Activated gamma-delta T cell (primary cell): ENCODE results near the gene UNC45A.
A peak's percentile ranks its signal among the peaks of the same experiment; 100 is the strongest.
"Not testable (repeated sequence)": the region's sequence is repeated elsewhere in the genome, so short reads cannot be mapped to it uniquely, and the experiment has no call there.

Experiments
- DNase-seq: peaks from one replicate; lab custom pipeline; 2025; lab: John Stamatoyannopoulos, UW

The UNC45A gene

DNA sequence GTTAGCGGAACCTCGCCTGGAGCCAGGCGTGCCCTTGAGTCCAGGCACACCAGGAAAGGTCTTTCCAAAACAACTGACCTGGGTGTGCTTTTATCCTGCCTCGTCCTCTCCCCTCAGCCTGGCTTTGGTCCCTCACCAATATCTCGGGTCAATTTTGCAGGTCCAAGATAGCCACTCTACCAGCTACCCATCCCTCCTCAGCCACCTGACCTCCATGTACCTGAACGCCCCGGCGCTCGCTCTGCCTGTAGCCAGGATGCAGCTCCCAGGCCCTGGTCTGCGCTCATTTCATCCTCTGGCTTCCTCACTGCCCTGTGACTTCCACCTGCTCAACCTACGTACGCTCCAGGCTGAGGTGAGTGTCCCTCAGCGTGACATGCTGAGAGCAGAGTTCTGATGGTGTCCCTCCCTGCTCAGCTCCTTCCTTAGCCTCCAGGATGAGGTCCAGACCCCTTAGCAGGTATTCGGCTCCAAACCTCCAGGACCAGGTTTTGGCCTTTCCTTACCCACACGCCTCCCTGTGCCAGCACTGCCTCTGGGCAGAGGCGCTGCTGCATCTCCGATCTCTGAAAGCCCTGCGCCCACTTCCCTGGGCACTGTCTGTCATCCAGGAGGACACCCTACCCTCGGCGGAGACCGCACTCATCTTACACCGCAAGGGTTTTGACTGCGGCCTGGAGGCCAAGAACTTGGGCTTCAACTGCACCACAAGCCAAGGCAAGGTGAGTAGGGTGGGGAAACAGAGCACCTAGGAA, 16.9 kb upstream of the UNC45A start:
- DNase-seq = no peak

DNA sequence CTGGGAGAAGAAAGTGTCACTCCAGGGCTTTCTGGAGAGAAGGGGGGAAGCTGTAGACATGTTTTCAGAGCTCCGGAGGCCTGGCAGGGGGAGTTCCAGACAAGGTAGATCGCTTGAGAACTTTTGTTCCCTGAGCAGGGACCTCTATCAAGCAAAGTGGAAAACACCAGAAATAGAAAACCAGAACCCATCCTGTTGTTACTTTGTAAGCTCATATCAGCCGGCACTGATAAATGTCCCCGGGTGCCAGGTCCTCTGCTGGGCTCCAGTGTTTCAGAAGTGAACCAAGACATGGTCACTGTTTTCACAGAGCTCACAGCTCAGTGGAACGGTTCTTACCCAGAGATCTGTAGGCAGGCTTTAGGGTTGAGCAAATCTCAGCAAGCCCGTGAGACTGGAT, 16.2 kb upstream of the UNC45A start:
- no peak for DNase-seq

DNA sequence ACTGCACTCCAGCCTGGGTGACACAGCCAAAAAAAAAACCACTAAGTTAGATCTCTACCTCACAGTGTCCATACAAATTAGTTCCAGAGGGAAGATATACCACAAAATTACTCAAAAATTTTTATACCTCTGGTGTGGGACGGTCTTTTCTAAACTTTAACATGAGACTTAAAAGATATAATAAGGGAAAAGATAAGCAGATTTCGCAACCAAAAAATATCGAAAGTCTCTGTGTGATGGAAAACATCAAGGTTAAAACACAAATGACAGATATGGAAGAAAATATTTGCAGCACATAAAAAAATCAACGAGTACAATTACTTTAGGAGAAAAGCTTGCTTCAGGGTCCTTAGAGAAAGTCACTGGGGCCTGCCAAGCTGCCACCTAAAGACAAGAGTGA, 13.2 kb upstream of the UNC45A start:
- DNase-seq = no peak

DNA sequence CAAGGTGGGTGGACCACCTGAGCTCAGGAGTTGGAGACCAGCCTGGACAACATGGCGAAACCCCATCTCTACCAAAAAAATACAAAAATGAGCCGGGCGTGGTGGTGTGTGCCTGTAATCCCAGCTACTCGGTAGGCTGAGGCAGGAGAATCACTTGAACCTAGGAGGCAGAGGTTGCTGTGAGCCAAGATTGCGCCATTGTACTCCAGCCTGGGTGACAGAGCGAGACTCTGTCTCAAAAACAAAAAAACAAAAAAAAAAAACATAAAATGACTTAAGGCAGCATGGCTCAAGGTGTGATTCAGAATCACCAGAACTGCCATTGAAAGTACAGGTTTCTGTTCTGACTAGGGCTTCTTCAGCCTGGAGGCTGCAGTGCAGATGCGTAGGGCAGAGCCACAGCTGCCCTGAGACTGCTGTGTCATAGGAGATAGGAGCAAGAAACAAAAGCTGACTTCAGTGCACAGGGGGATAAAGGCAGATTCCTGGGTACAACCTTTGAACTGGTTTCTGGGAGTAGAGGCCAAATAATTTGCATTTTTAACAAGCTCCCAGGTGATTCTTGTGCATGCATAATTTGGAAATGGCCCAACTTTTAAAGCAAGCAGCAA, 12.3 kb upstream of the UNC45A start:
- not testable (repeated sequence) for DNase-seq

DNA sequence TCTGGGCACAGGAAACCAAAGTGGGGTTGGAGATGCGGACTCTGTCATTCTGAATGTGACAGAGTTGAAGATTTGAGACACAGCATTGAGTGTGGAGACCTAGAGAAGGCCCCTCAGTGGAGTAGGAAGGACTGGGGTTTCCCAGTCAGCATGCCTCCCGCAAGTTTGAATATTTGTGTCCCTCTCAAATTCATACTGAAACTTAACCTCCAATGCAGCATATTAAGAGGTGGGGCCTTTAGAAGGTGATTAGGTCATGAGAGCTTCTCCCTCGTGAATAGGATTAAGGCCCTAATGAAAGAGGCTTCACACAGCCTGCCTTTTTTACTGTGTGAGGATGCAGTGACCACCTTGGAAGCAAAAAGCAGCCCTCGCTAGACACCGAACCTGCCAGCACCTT, 10.7 kb upstream of the UNC45A start:
- DNase-seq = no peak

DNA sequence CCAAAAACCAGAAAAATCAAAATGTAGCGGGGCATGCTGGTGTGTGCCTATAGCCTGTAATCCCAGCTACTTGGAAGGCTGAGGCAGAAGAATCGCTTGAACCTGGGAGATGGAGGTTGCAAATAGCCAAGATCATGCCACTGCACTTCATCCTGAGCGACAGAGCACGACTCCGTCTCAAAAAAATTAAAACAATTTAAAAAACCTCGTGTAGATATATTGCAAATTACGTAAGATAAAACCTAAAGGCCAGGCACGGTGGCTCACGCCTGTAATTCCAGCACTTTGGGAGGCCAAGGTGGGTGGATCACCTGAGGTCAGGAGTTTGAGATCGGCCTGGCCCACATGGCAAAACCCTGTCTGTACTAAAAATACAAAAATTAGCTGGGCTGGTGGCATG, 8.3 kb upstream of the UNC45A start:
- DNase-seq = not testable (repeated sequence)

DNA sequence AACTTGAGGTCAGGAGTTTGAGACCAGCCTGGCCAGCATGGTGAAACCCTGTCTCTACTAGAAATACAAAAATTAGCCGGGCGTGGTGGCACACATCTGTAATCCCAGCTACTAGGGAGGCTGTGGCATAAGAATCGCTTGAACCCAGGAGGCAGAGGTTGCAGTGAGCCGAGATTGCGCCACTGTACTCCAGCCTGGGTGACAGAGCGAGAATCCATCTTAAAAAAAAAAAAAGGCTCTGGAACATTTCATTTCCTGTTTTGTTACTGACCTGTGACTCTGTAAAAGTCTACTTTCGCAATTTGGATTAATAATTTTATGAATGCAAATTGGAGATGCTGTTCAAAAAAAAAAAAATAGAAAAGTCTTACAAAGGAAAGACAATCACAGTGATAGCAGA, 7.0 kb upstream of the UNC45A start:
- DNase-seq = not testable (repeated sequence)

DNA sequence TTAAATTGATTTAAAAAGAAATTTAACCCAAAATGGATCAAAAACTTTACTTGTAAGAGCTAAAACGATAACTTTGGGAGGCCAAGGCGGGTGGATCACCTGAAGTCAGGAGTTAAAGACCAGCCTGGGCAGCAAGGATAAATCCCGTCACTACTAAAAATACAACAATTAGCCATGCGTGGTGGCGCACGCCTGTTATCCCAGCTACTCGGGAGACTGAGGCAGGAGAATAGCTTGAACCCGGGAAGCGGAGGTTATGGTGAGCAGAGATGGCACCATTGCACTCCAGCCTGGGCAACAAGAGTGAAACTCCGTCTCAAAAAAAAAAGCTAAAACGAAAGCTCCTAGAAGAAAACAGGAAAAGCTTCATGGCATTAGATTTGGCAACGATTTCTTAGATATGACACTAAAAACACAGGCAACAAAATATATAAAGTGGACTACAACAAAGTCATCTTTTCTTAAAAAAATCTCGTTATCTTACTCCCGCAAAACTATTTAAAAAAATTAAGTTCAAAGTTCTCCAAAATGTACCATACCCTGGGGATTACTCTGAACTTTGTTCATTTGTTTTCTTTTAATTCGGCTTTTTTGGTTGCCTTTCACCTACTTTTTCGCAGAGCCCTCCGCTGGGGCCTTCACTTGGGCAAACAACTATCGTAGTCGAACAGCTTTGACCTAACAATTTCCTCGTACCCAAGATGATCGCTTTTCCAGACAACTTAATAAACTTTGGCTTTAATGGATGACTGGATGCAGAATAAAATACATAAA, 5.7 kb upstream of the UNC45A start:
- no peak for DNase-seq

DNA sequence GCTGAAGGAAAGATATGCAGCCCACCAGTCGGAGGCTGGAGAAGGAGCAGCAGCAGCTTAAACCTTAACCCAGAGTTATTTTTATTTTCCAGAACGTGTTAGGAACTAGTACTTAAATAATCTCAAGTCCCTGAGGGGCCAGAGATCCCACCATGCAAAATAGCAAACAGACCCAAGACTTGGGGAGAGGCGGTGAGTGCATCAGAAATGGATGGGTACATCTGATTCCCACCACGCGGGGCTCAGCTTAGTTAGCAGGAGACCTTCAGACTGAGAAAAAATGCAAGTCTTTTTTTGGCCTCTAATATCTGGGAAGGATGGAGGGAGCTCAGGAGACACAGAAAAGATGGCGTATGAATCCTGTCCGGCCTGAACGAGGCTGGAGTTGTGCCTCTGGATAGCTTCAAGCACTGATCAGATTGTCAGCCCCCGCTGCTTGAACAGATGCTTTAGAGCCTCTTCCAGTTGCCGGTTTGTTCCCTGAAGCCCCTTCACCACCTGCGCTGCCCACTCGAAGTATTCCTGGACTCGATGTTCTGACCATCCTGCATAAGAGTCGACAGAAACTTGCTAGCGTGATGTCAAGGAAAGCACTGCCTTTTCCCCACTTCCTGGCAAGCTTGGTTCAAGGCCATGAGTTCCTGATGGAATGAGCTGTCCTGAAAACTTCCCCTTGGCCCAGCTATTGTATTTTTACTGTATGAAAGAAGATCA, 4.1 kb upstream of the UNC45A start:
- no peak for DNase-seq

DNA sequence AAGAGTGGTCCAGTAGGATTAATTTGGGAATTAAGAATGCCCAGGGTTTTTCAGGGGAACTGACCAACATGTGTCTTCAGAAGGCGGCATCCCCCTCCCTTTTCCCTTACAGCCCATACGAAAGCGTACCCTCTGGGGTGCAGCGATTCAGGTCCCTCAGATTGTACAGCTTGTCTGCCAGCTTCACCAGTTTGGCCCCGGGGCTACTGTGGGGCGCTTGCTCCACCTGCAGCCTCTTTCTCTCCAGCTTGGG, 3.6 kb upstream of the UNC45A start:
- no peak for DNase-seq

DNA sequence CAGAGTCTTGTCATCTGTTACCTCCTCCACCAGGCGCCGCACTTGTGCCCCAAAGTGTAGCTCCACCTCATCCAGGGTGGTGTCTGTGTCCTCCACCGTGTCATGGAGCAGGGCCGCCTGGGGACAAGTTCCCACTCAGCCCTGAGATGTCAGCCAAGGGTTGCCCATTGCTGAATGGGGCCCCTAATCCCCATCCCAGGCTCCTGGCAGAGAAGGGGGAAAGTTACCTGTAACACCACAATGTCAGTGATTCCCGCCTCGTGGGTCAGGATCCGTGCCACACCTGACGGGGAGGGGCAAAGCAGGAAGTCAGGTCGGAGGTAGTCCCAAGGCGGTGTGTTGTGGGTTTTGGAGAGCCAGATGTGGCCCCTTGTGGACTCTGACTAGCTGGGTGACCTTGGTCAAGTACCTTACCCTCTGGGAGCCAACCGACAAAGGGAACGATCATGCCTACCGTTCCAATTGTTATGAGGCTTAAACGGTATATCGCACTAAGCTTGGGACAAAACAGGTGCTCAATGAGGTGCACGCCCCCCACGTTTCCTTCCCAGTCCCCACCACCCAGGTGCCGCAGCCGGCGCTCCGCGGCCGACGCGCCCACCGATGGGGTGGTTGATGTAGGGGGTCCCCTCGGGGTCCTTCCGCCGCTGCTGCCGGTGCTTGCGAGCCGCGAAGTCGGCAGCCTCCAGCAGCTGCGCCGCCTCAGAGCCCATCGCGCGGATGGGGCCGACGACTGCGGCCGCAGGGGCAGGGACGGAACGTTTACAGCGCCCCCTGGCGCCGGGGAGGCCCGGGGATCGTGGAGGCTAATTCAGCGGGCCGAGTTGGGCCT, 3.0 kb upstream of the UNC45A start, which contains the start of gene HDDC3:
TSS of gene HDDC3 (minus strand) at position 722 of the 832 bp plus-strand sequence. CDS start at position 713, 9 bp downstream.
- peak; percentile 77 for DNase-seq

DNA sequence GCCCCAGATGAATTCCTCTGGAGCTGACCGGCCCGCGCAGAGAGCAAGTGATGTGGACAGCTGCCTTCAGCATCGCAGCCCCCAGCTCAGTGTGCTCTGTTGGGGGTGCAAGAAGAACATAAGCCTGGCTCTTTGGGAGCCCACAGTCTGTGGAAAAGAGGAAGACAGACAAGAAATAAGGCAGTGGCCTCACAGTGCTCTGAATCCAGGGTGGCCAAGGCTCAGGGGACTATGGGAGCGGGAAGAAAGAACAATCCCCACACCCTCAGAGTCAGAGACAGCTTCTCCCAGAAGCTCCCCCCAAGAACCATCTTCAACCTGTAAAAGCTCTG, 2.5 kb upstream of the UNC45A start:
- no peak for DNase-seq

DNA sequence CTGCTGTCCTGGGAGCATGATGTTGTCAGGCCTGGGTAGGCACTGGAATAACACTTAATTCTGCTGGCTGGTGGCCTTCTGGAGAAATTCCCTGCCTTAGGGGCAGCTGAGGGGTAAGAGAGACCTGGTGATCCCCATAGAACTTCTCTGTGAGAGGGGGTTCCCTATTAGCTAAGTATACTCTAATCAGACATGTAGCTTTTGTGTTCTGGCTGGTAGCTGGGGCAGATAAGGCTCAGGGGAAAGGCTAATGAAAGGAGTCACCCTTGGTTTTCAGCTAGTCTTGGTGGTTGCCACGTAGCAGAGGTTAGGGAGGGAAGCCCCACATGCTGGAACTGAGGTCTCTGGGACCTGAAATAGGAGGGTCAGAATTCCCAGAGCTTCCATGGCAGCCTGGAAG, 1.8 kb upstream of the UNC45A start:
- DNase-seq = no peak

DNA sequence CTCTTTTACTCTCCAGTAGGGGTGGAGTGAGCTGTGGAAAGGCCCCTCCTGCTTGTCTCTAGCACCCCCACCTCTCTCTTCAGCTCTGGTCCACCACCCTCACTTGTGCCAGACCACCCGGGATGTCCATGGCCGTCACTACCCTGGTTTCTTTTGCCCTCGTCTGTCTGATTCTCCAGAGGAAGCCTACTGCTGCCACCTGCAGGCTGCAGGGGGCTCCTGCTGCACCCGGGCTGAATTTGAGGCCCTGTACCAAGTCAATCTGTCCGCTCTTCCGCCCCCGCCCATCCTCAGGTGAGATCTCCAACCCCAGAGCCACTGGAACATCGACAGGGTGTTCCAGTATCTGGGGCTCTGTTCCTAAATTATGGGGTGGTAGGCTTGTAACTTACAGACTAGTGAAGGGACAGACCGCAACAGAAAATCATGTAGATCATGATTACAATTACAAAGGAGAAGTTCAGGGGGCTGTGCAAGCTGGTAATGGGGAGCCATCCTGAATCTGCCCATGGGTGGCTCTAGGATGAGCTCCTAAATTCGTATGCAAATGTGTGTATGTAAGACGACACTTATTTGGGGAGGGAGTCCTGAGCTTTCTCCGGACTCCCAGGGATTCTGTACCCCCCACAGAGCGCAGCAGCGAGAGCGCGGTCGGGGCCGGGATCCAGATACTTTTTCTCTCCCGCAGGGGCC, 683 bp upstream of the UNC45A start:
- peak; percentile 48 for DNase-seq

DNA sequence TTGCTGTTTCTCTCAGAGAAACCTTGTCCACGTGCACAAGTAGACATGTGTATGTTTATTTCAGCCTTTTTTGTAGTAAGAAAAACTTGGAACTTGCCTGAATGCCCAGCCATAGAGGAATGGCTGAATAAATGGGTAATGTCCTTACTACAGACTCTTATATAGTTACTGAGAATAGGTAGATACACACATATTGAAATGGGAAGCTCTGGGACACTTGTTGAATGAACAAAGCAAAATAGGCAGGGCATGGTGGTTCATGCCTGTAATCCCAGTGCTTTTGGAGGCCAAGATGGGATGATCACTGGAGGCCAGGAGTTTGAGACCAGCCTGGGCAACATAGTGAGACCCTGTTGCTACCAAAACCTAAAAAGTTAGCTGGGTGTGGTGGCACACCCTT, 1.7 kb downstream of the UNC45A start:
- no peak for DNase-seq

DNA sequence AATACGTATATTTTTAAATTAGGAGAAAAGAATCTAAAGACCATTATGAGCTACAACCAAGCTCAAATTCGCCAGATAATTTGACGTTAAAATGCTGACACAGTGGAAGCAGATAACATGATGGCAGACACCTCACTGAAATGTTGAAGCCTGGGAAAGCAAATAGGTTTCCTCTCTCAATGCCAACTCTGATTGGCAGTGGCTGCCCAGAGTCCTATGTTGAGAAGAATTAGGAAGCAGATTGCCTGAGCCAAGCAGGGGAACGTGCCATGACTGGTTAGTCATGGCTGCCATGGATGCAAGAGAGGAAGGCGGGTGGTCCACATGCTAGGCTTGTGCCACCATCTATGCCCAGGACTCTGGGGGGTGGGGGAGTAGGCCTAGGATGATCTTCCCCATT, 3.2 kb downstream of the UNC45A start:
- DNase-seq = no peak

DNA sequence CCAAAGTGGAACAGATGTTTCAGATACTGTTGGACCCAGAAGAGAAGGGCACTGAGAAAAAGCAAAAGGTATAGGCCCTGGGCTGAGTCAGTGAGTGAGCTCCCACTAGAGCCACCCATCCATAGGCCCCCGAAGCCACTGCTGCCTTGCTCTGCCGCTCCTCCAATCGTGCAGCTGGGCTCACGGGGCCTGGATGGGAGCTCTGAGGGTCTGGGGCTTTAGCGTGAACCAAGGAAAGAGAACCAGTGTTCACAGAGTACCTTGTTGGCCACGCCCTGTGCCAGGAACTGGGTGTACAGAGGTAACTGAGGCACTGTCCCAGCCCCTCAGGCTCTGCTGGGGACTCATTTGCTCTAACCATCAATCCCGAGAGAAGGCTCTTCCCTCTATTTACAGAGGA, 4.7 kb downstream of the UNC45A start:
- no peak for DNase-seq

DNA sequence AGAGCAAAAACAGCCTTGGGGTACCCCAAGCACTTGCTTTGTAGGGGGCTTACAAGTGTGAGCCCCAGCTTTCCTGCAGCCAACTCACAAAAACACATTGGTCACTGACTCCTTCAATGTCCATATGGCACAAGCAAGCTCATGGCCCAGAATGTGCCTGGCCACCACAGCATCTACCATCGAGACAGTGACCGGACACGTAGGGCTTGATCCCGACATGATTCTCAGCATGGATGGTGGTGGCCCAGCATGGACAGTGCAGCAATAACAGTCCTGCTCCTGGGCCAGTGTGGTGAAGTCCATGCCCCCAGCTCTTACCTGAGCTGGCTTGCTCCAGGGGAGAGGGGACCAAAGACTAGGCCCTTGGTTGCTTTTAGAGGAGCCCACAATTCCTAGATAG, 6.0 kb downstream of the UNC45A start:
- no peak for DNase-seq

DNA sequence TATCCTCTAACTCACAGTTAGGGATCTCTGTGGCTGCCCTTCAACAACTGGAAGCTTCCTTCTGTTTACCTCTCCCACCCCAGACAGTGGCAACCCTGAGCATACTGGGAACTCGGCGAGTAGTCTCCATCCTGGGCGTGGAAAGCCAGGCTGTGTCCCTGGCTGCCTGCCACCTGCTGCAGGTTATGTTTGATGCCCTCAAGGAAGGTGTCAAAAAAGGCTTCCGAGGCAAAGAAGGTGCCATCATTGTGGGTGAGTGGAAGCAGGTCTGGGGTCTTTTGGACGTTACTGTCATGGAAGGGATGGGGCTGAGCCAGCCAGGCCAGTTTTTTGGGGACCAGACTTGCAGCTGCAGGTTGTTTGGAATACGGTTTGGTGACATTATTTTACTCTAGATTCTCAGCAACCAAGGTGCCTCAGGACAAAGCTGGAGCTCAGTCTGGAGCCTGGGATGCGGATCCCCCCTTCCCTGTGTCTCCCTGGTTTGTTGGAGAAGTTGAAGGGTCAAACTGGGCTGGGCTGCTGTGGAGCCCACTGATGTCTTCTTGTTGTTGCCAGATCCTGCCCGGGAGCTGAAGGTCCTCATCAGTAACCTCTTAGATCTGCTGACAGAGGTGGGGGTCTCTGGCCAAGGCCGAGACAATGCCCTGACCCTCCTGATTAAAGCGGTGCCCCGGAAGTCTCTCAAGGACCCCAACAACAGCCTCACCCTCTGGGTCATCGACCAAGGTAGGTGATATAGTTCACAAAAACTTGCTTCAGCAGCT, 7.5 kb downstream of the UNC45A start:
- DNase-seq = no peak

DNA sequence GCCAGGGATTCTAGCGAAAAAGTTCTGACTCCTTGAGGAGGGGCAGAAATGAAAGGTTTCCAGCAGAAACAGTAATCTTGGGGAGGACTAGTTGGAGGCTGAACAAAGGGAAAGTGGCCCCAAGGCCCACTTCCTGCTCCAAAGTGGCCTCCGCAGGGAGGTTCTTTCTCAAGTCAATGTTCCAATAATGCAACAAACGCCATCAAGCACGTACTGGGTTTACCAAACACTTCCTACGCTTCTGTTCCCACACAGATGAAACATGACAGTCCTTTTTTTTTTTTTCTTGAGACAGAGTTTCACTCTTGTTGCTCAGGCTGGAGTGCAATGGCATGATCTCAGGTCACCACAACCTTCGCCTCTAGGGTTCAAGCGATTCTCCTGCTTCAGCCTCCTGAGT, 10.0 kb downstream of the UNC45A start:
- no peak for DNase-seq

DNA sequence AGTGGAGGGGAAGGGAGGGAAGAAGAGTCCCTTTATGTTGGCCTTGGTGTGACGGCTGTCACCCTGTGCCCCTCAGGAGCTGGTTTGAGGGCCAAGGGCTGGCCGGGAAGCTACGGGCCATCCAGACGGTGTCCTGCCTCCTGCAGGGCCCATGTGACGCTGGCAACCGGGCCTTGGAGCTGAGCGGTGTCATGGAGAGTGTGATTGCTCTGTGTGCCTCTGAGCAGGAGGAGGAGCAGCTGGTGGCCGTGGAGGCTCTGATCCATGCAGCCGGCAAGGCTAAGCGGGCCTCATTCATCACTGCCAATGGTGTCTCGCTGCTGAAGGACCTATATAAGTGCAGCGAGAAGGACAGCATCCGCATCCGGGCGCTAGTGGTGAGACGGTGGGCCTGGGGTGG, 11.5 kb downstream of the UNC45A start:
- no peak for DNase-seq
